Neuronal stem cell (in vitro differentiated cells): Measurements from ENCODE around the gene STARD5.

Source experiments
- DNase-seq: peaks from one replicate; pipeline ENCODE4 v3.0.0-alpha.2; 2013; ENCODE audit warnings: low spot score
- H2AFZ ChIP-seq: one replicate; pipeline ENCODE4 v1.6.1; 2013; ENCODE audit warnings: mild to moderate bottlenecking, low read length, inconsistent platforms
- H2AK5ac ChIP-seq: 2 replicates; pipeline ENCODE4 v1.6.1; 2013; ENCODE audit warnings: low read depth, mild to moderate bottlenecking, inconsistent platforms, low read length, moderate library complexity, mixed read lengths
- H2BK120ac ChIP-seq: 2 replicates; pipeline ENCODE4 v1.6.1; 2013; ENCODE audit warnings: low read depth, mild to moderate bottlenecking, inconsistent platforms, low read length, moderate library complexity, mixed read lengths
- H2BK12ac ChIP-seq: one replicate; pipeline ENCODE4 v1.6.1; 2013; ENCODE audit warnings: low read length, inconsistent platforms
- H2BK15ac ChIP-seq: 2 replicates; pipeline ENCODE4 v1.6.1; 2013; ENCODE audit warnings: mild to moderate bottlenecking, low read length, inconsistent platforms, mixed read lengths
- H2BK5ac ChIP-seq: one replicate; pipeline ENCODE4 v1.6.1; 2013; ENCODE audit warnings: inconsistent platforms, mild to moderate bottlenecking, low read length, moderate library complexity
- H3K14ac ChIP-seq: one replicate; pipeline ENCODE4 v1.6.1; 2013; ENCODE audit warnings: low read length, inconsistent platforms
- H3K18ac ChIP-seq: 2 replicates; pipeline ENCODE4 v1.6.1; 2013; ENCODE audit warnings: low read length, inconsistent platforms
- H3K23ac ChIP-seq: 2 replicates; pipeline ENCODE4 v1.6.1; 2013; ENCODE audit warnings: low read depth, mild to moderate bottlenecking, mixed read lengths, low read length, inconsistent platforms; ENCODE audit not compliant: poor library complexity
- H3K27ac ChIP-seq: replicated peaks from 3 replicates; pipeline ENCODE4 v1.5.1; 2013; ENCODE audit warnings: low read length, inconsistent platforms
- H3K27me3 ChIP-seq, 3 experiments: 2 replicates each; pipeline ENCODE4 v1.6.1; 2013; ENCODE audit warnings: low read length in 3 of 3, mild to moderate bottlenecking in 2 of 3, inconsistent platforms in 1 of 3, low read depth in 1 of 3, mixed read lengths in 1 of 3, moderate library complexity in 1 of 3; ENCODE audit not compliant: control insufficient read depth in 3 of 3, insufficient read depth in 3 of 3
- H3K36me3 ChIP-seq, 2 donors: replicated peaks in 1 of 2; 2 replicates each; pipeline ENCODE4 v1.6.1; 2013; ENCODE audit warnings: low read length in 2 of 2; ENCODE audit not compliant: control insufficient read depth in 2 of 2, insufficient read depth in 2 of 2
- H3K4ac ChIP-seq: 2 replicates; pipeline ENCODE4 v1.6.1; 2013; ENCODE audit warnings: inconsistent platforms, mild to moderate bottlenecking, low read length, moderate library complexity
- H3K4me1 ChIP-seq, 2 donors: 1 replicate in 1 of 2; 2 replicates in 1 of 2; pipeline ENCODE4 v1.6.1; 2013; ENCODE audit warnings: low read length in 2 of 2, low read depth in 1 of 2; ENCODE audit not compliant: control insufficient read depth in 2 of 2, insufficient read depth in 1 of 2
- H3K4me2 ChIP-seq: one replicate; pipeline ENCODE4 v1.6.1; 2013; ENCODE audit warnings: mild to moderate bottlenecking, low read length, inconsistent platforms; ENCODE audit not compliant: insufficient read depth, poor library complexity, severe bottlenecking
- H3K4me3 ChIP-seq, 2 donors: 2 replicates each; pipeline ENCODE4 v1.5.1; 2013; ENCODE audit warnings: low read length in 2 of 2, mild to moderate bottlenecking in 2 of 2, inconsistent platforms in 1 of 2, moderate library complexity in 1 of 2
- H3K79me1 ChIP-seq: one replicate; pipeline ENCODE4 v1.6.1; 2013; ENCODE audit warnings: low read depth, mild to moderate bottlenecking, inconsistent platforms, low read length, moderate library complexity
- H3K9ac ChIP-seq: one replicate; pipeline ENCODE4 v1.6.1; 2013; ENCODE audit warnings: mild to moderate bottlenecking, low read depth, low read length, inconsistent platforms; ENCODE audit not compliant: poor library complexity
- H3K9me3 ChIP-seq, 2 donors: replicated peaks in 1 of 2; 2 replicates each; pipeline versions ENCODE3 to v1.6.1; 2013; ENCODE audit warnings: low read length in 2 of 2, mild to moderate bottlenecking in 2 of 2, inconsistent platforms in 1 of 2, low read depth in 1 of 2, mixed read lengths in 1 of 2, moderate library complexity in 1 of 2; ENCODE audit not compliant: control insufficient read depth in 2 of 2, insufficient read depth in 1 of 2
- H4K8ac ChIP-seq: one replicate; pipeline ENCODE4 v1.6.1; 2013; ENCODE audit warnings: low read depth, mild to moderate bottlenecking, inconsistent platforms, low read length, moderate library complexity
- H4K91ac ChIP-seq: one replicate; pipeline ENCODE4 v1.6.1; 2013; ENCODE audit warnings: low read length, low read depth, mild to moderate bottlenecking, inconsistent platforms; ENCODE audit not compliant: poor library complexity
- WGBS, 2 donors: extraction: QIAGEN DNeasy Blood & Tissue Kit; methylation state at CpG; one replicate each; pipeline ENCODE4 v1.1.7; 2013; ENCODE audit warnings: missing lambda C conversion rate in 2 of 2, mixed read lengths in 1 of 2; ENCODE audit not compliant: insufficient read length in 2 of 2, insufficient replicate concordance in 1 of 2; ENCODE audit errors: extremely low coverage in 2 of 2; 5-methylcytosine and 5-hydroxymethylcytosine counted together

STARD5 gene

DNA sequence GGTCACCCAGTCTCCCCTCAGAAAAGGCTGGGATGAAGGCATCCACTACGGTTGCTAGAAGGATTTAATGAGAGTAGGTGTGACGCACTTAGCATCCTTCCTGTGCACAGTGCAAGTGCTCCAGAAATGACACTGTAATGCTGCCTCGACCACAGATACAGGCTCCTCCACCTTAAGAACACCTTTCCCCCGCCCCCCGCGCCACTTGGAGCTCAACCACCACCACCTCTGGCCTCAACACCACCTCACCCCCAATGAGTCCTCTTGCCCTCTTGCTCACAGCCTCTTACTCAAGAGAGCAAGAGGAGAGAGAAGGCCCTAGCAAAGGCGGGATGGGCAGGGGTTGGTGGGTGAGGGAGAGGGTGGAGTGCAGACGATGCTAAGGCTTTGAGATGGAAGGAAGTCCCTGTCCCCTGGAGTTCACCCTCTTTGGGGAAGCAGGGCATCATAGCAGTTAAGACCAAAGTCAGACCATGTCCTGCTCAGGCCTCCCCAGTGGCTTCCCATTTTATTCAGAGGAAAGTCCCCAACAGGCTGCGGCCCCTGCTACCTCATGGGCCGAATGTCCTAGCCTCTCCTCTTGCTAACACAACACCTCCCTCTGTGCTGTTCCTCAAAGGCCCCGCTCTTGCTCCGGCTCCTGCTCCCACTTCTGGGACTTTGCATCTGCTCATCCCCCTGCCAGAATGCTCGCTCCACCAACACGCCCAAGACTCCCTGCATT is 8.3 kb downstream of the STARD5 start:
- Histone ChIP-seq H3K9ac (no peak overlapping the region), H3K18ac (no peak overlapping the region), H2BK15ac (no peak overlapping the region), H3K27me3 (no peaks in the 10 kb centered on the region), H3K36me3 (peaks cover 0 to 8% of the 10 kb centered on the region in 2 donors), H3K79me1 (no peaks in the 10 kb centered on the region), H3K23ac (peak overlapping the region; percentile 29), H4K91ac (no peak overlapping the region), H2BK12ac (no peak overlapping the region), H3K4me1 (no peaks in the 10 kb centered on the region), H4K8ac (no peak overlapping the region), H2BK5ac (no peak overlapping the region), H3K4me3 (no peak overlapping the region), H3K4me2 (no peak overlapping the region), H3K4ac (no peak overlapping the region), H3K9me3 (no peaks in the 10 kb centered on the region), H2BK120ac (no peak overlapping the region), H2AFZ (no peak overlapping the region), H2AK5ac (no peak overlapping the region), H3K14ac (no peak overlapping the region), H3K27ac (no peak overlapping the region)
- DNase-seq: no peak
- WGBS, 2 donors: no CpG with 5 or more reads among the region's 14 CpGs

DNA sequence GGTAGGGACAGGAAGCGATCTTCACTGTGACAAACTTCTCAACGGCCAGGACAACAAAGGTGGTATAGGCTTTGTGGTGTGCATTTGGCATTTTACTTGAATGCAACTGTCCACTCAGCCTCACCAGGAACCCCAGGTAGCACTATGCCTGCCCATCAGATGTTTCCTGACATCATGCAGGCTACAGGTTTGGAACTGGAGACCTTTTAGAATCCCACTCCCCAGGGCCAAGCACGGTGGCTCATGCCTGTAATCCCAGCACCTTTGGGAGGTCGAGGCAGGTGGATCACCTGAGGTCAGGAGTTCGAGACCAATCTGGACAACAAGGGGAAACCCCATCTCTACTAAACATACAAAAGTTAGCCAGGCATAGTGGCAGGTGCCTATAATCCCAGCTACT is 9.6 kb downstream of the STARD5 start:
- Histone ChIP-seq H4K91ac (no peak overlapping the region), H3K4me3 (no peak overlapping the region), H2BK5ac (no peak overlapping the region), H3K4ac (no peak overlapping the region), H3K9me3 (no peaks in the 10 kb centered on the region), H3K18ac (no peak overlapping the region), H3K36me3 (peaks cover 0 to 5% of the 10 kb centered on the region in 2 donors), H2BK12ac (no peak overlapping the region), H3K14ac (no peak overlapping the region), H3K23ac (no peak overlapping the region), H3K9ac (no peak overlapping the region), H4K8ac (no peak overlapping the region), H2AK5ac (no peak overlapping the region), H3K4me1 (peaks cover 0 to 1% of the 10 kb centered on the region in 2 donors), H3K79me1 (no peaks in the 10 kb centered on the region), H3K27me3 (no peaks in the 10 kb centered on the region), H3K4me2 (no peak overlapping the region), H2BK120ac (no peak overlapping the region), H3K27ac (no peak overlapping the region), H2BK15ac (no peak overlapping the region), H2AFZ (no peak overlapping the region)
- no peak for DNase-seq
- no CpG with 5 or more reads among the region's 5 CpGs for WGBS, 2 donors

DNA sequence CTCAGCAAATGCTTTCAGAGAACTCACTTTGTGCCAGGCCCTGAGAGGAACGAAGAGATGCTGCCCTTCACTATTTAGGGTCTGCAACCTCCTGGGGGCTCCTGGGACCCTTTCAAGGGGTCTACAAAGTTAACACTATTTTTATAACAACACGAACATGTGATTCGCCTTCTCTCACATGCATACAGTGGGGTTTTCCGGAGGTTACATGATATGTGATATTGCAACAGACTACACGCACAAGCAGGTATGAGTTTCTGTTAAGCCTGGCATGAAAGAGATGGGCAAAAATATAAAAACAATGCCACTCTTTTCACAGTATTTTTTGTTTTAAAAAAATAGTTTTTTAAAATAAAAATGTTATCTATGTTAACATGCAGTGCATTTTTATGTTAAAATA is 10.3 kb downstream of the STARD5 start:
- Histone ChIP-seq H3K14ac (no peak overlapping the region), H3K4me2 (no peak overlapping the region), H4K91ac (no peak overlapping the region), H3K27ac (no peak overlapping the region), H3K18ac (no peak overlapping the region), H3K9me3 (no peaks in the 10 kb centered on the region), H2BK5ac (no peak overlapping the region), H2BK120ac (no peak overlapping the region), H2AFZ (no peak overlapping the region), H3K9ac (no peak overlapping the region), H3K23ac (no peak overlapping the region), H3K36me3 (peaks cover 0 to 4% of the 10 kb centered on the region in 2 donors), H3K4me1 (peaks cover 0 to 1% of the 10 kb centered on the region in 2 donors), H3K27me3 (no peaks in the 10 kb centered on the region), H3K79me1 (no peaks in the 10 kb centered on the region), H3K4me3 (no peak overlapping the region), H2BK12ac (no peak overlapping the region), H3K4ac (no peak overlapping the region), H4K8ac (no peak overlapping the region), H2BK15ac (no peak overlapping the region), H2AK5ac (no peak overlapping the region)
- no CpG with 5 or more reads among the region's 5 CpGs for WGBS, 2 donors
- DNase-seq: no peak

- Histone ChIP-seq H2BK12ac (no peak overlapping the region), H2AFZ (no peak overlapping the region), H3K14ac (no peak overlapping the region), H3K4me3 (no peak overlapping the region), H3K23ac (no peak overlapping the region), H3K27ac (no peak overlapping the region), H2BK15ac (no peak overlapping the region), H3K9ac (no peak overlapping the region), H2BK120ac (no peak overlapping the region), H3K4me1 (peaks cover 0 to 1% of the 10 kb centered on the region in 2 donors), H3K79me1 (no peaks in the 10 kb centered on the region), H3K4ac (no peak overlapping the region), H2BK5ac (no peak overlapping the region), H3K9me3 (no peaks in the 10 kb centered on the region), H3K18ac (no peak overlapping the region), H2AK5ac (no peak overlapping the region), H3K27me3 (no peaks in the 10 kb centered on the region), H4K8ac (no peak overlapping the region), H4K91ac (no peak overlapping the region), H3K36me3 (peaks cover 0 to 2% of the 10 kb centered on the region in 2 donors), H3K4me2 (no peak overlapping the region)
- DNase-seq: no peak
- no CpG with 5 or more reads among the region's 22 CpGs for WGBS, 2 donors
Measured at GRCh38 chr15:81312790-81313543, 11.0 kb downstream of the STARD5 start.
